T-cell (primary cell): Measurements from ENCODE around the gene OR2T1. TPM values are rescaled to one million over a fixed set of nuclear protein-coding genes. Genes with fewer than 3 reads are reported as not detected.
A peak's percentile ranks its signal among the peaks of the same experiment; 100 is the strongest.
"Not testable (repeated sequence)": the region's sequence is repeated elsewhere in the genome, so short reads cannot be mapped to it uniquely, and the experiment has no call there.

Experiments
- ATAC-seq, 4 experiments: fragments of 200-7000 bp in 3 of 4; fragments of 150-1000 bp in 1 of 4; cut with Tn5 transposase; replicated peaks in 1 of 4; 1 replicate in 3 of 4; 2 replicates in 1 of 4; pipeline ENCODE4 v1.10.0; 2021; ENCODE audit warnings: moderate library complexity in 3 of 4, mild to moderate bottlenecking in 2 of 4, moderate number of reproducible peaks in 1 of 4
- CTCF ChIA-PET, 2 donors: fragments of 300-600 bp; sonication (Branson Sonifier 250); formaldehyde crosslinking; loops; one replicate each; lab custom pipeline; 2022; ENCODE audit warnings: antibody characterized with exemption in 2 of 2; lab: Charles Lee
- POLR2A ChIA-PET, 2 donors: fragments of 300-600 bp; sonication (Branson Sonifier 250); formaldehyde crosslinking; loops; one replicate each; lab custom pipeline; 2022; ENCODE audit warnings: antibody characterized with exemption in 2 of 2; lab: Charles Lee
- DNase-seq, 35 experiments: peaks; one replicate each; pipeline versions ENCODE4 v3.0.0 to v3.0.0-alpha.2; 2013 to 2023
- H3K27ac ChIP-seq: one replicate; pipeline ENCODE4 v1.5.1; 2013; ENCODE audit warnings: low read length
- H3K27me3 ChIP-seq, 2 experiments: replicated peaks in 1 of 2; 1 replicate in 1 of 2; 2 replicates in 1 of 2; pipeline versions ENCODE4 v1.6.1 to v1.7.0; 2013; ENCODE audit warnings: low read length in 1 of 2, mixed read lengths in 1 of 2; ENCODE audit not compliant: control insufficient read depth in 2 of 2, insufficient read depth in 2 of 2; ENCODE audit errors: extremely low read depth in 1 of 2
- H3K36me3 ChIP-seq, 2 donors: 1 replicate in 1 of 2; 2 replicates in 1 of 2; pipeline versions ENCODE4 v1.6.1 to v1.7.0; 2013; ENCODE audit warnings: low read length in 1 of 2; ENCODE audit not compliant: control insufficient read depth in 2 of 2, insufficient read depth in 1 of 2; ENCODE audit errors: extremely low read depth in 1 of 2
- H3K4me1 ChIP-seq, 2 experiments: 1 replicate in 1 of 2; 2 replicates in 1 of 2; pipeline versions ENCODE4 v1.6.1 to v1.7.0; 2013; ENCODE audit warnings: low read length in 2 of 2, mixed read lengths in 1 of 2; ENCODE audit not compliant: insufficient read depth in 2 of 2, control insufficient read depth in 1 of 2; ENCODE audit errors: extremely low read depth in 1 of 2
- H3K4me3 ChIP-seq, 2 donors: 1 replicate in 1 of 2; 2 replicates in 1 of 2; pipeline versions ENCODE4 v1.5.1 to v1.7.0; 2013; ENCODE audit warnings: mild to moderate bottlenecking in 2 of 2, low read length in 1 of 2, moderate library complexity in 1 of 2; ENCODE audit not compliant: control insufficient read depth in 1 of 2; ENCODE audit errors: extremely low read depth in 1 of 2
- H3K9me3 ChIP-seq: 2 replicates; pipeline ENCODE4 v1.7.0; 2013
- H3K27ac Mint-ChIP-seq, 2 donors: one replicate each; pipeline ENCODE4 v1.8.0; 2020 to 2021; ENCODE audit warnings: mild to moderate bottlenecking in 2 of 2, mixed read lengths in 2 of 2
- H3K27me3 Mint-ChIP-seq, 2 donors: one replicate each; pipeline ENCODE4 v1.8.0; 2021 to 2022; ENCODE audit warnings: mixed read lengths in 2 of 2
- H3K36me3 Mint-ChIP-seq: one replicate; pipeline ENCODE4 v1.8.0; 2021; ENCODE audit warnings: mixed read lengths
- H3K4me1 Mint-ChIP-seq, 3 donors: one replicate each; pipeline ENCODE4 v1.8.0; 2020 to 2022; ENCODE audit warnings: mixed read lengths in 3 of 3, mild to moderate bottlenecking in 1 of 3
- H3K4me3 Mint-ChIP-seq, 3 donors: one replicate each; pipeline ENCODE4 v1.8.0; 2020 to 2022; ENCODE audit warnings: mild to moderate bottlenecking in 3 of 3, mixed read lengths in 3 of 3, moderate library complexity in 3 of 3
- H3K9me3 Mint-ChIP-seq, 3 donors: one replicate each; pipeline ENCODE4 v1.8.0; 2020 to 2022; ENCODE audit warnings: mixed read lengths in 3 of 3
- WGBS: methylation state at CpG from one replicate; pipeline ENCODE4 v1.1.5; 2013; ENCODE audit warnings: missing lambda C conversion rate; ENCODE audit not compliant: insufficient coverage; 5-methylcytosine and 5-hydroxymethylcytosine counted together
- total RNA-seq, 35 experiments: library from RNA in 6 of 35; stranded (reverse) in 6 of 35; fragments of 120-200 nt in 1 of 35; gene quantifications; one replicate each; pipeline versions ENCODE4 v1.2.1 to v1.2.4 and lab custom pipeline; 2013 to 2026

Gene OR2T1
- total RNA-seq, 5 donors from 2014 or later (not counting 1 experiment from before 2014, with no cell fraction given) = not detected

DNA sequence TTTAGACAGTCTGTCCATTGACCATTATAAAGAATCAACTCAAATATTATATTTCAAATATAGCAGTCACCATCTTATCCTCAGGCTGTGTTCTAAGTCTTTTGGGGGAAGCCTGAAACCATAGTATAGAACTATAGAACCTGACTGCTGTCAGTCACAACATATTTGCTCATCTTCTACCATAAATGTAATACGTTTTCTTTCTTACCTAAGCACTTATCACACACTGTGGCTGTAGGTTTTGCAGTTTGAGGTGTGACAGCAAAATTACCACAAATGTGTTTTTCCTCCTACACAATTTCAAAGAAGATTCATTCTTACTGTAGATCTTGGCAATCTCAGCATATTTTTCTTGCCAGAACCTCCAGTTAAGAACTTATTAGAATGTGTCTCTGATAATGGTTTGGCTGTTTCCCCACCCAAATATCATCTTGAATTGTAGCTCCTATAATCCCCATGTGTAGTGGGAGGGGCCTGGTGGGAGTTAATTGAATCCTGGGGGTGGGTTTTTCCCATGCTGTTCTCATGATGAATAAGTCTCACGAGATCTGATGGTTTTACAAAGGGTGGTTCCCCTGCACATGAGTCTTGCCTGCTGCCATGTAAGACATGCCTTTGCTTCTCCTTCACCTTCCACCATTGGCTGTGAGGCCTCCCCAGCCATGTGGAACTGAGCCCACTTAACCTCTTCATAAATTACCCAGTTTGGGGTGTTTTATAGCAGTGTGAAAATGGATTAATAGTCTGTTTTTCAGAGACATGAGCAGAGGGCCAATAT, 39.8 kb downstream of the OR2T1 start:
- H3K4me3 ChIP-seq, H3K4me1 ChIP-seq, H3K36me3 Mint-ChIP-seq, H3K4me3 Mint-ChIP-seq, H3K9me3 Mint-ChIP-seq, POLR2A ChIA-PET, H3K27ac ChIP-seq, DNase-seq, H3K27me3 Mint-ChIP-seq, ATAC-seq, H3K4me1 Mint-ChIP-seq, H3K27me3 ChIP-seq, H3K36me3 ChIP-seq, H3K9me3 ChIP-seq, H3K27ac Mint-ChIP-seq, CTCF ChIA-PET: not testable (repeated sequence)
- no CpG with 5 or more reads among the region's 2 CpGs for WGBS

- 80% methylated on average over 3 of the region's 4 CpGs for WGBS
- CTCF ChIA-PET = interaction anchor here in 1 of 2 donors (0.6 kb wide), 1 partner anchor 1072 kb away, joined by 11 read pairs; no protein-coding TSS in a partner anchor
- H3K36me3 ChIP-seq, H3K9me3 Mint-ChIP-seq, ATAC-seq, POLR2A ChIA-PET, H3K4me3 ChIP-seq, H3K36me3 Mint-ChIP-seq, H3K27me3 ChIP-seq, DNase-seq, H3K27ac Mint-ChIP-seq, H3K4me3 Mint-ChIP-seq, H3K27me3 Mint-ChIP-seq, H3K27ac ChIP-seq, H3K4me1 Mint-ChIP-seq, H3K4me1 ChIP-seq, H3K9me3 ChIP-seq: not testable (repeated sequence)
Measured at GRCh38 chr1:248444603-248445002, 41.8 kb downstream of the OR2T1 start.

- POLR2A ChIA-PET, H3K4me1 ChIP-seq, H3K9me3 ChIP-seq, DNase-seq, H3K4me3 Mint-ChIP-seq, H3K36me3 ChIP-seq, H3K27me3 Mint-ChIP-seq, H3K27ac ChIP-seq, H3K4me3 ChIP-seq, H3K9me3 Mint-ChIP-seq, H3K27me3 ChIP-seq, ATAC-seq, H3K4me1 Mint-ChIP-seq, H3K36me3 Mint-ChIP-seq, CTCF ChIA-PET: not testable (repeated sequence)
- H3K27ac Mint-ChIP-seq = peak within 1 kb of the TSS in 1 of 2 donors; percentile 32
- no CpG with 5 or more reads among the region's 2 CpGs for WGBS
Measured at GRCh38 chr1:248445399-248445798, 42.6 kb downstream of the OR2T1 start, which contains the start of gene OR2T2. Gene OR2T2, plus strand, starts transcription at chr1:248445637. Its CDS starts 7,161 bp downstream, at chr1:248452798.

DNA sequence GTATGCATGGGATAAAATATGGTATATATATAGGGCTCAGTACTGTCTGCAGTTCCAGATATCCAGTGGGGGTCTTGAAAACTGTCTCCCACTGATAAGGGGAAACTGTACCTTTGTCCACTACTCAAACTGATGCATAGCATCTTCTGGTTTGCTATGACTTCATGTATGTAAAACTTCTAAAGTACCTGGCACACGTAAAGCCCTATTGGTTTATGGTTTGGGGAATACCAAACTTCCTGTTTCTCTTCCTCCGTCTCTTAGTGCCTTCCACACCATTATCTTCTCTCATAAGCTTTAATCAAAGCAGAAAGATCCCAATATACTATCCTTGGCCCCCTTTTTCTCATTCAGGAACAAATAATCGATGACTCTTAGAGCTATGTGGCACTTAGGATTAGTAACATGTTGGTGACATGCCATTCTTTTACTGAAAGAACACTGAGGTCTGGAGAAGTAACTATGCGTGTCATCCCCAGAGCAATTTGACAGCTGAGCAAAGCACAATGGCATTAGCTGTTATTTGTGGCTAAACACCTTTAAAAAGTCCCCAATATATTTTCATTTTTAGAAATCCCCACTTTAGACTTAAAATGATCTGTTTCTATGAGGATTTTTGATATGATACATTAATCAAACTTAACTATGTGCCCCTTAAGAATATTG, 45.7 kb downstream of the OR2T1 start:
- H3K9me3 ChIP-seq, ATAC-seq, H3K27ac ChIP-seq, POLR2A ChIA-PET, DNase-seq, H3K27me3 ChIP-seq, H3K36me3 ChIP-seq, H3K27me3 Mint-ChIP-seq, H3K4me1 ChIP-seq, H3K4me3 Mint-ChIP-seq, H3K4me1 Mint-ChIP-seq, CTCF ChIA-PET, H3K9me3 Mint-ChIP-seq, H3K27ac Mint-ChIP-seq, H3K36me3 Mint-ChIP-seq, H3K4me3 ChIP-seq: not testable (repeated sequence)
- no CpG with 5 or more reads among the region's 4 CpGs for WGBS

- ATAC-seq, POLR2A ChIA-PET, H3K36me3 ChIP-seq, CTCF ChIA-PET, H3K9me3 Mint-ChIP-seq, H3K27me3 Mint-ChIP-seq, H3K27ac ChIP-seq, H3K4me3 Mint-ChIP-seq, H3K36me3 Mint-ChIP-seq, H3K27ac Mint-ChIP-seq, H3K27me3 ChIP-seq, H3K4me1 Mint-ChIP-seq, H3K4me1 ChIP-seq, DNase-seq, H3K4me3 ChIP-seq, H3K9me3 ChIP-seq: not testable (repeated sequence)
- WGBS = no CpG with 5 or more reads among the region's 6 CpGs
Measured at GRCh38 chr1:248449821-248450465, 47.1 kb downstream of the OR2T1 start.

GRCh38 chr1:248450466-248451145, 47.8 kb downstream of the OR2T1 start:
- H3K27me3 Mint-ChIP-seq, H3K4me3 ChIP-seq, H3K27me3 ChIP-seq, DNase-seq, CTCF ChIA-PET, H3K36me3 ChIP-seq, ATAC-seq, H3K27ac Mint-ChIP-seq, POLR2A ChIA-PET, H3K27ac ChIP-seq, H3K4me1 Mint-ChIP-seq, H3K4me1 ChIP-seq, H3K9me3 Mint-ChIP-seq, H3K36me3 Mint-ChIP-seq, H3K4me3 Mint-ChIP-seq, H3K9me3 ChIP-seq: not testable (repeated sequence)
- WGBS = no CpG with 5 or more reads among the region's 5 CpGs
